DOHH2 (cell line): Measurements from ENCODE around the gene MADD.

Source experiments
- CTCF ChIP-seq: fragments of 200-600 bp; sonication (generic); IDR thresholded peaks from one replicate; pipeline ENCODE4 v1.5.1; 2014; ENCODE audit warnings: antibody characterized with exemption, mild to moderate bottlenecking, low read depth, low read length; ENCODE audit not compliant: poor library complexity, severe bottlenecking
- EZH2phosphoT487 ChIP-seq: fragments of 200-600 bp; sonication (generic); IDR thresholded peaks from 2 replicates; pipeline ENCODE4 v1.6.1; 2017; ENCODE audit warnings: borderline replicate concordance, mild to moderate bottlenecking, antibody characterized with exemption, low read length, moderate library complexity, mixed read lengths

GRCh38 chr11:47355283-47356128, 85.6 kb downstream of the MADD start:
- TF ChIP-seq CTCF (peak; percentile 36), EZH2phosphoT487 (no peak)
